Thymus (tissue), 11 donors: ENCODE measurements around the gene SELENOF. TPM values are rescaled to one million over a fixed set of nuclear protein-coding genes. Genes with fewer than 3 reads are reported as not detected.

Experiments
- DNase-seq, 9 donors: peaks; one replicate each; pipeline ENCODE4 v3.0.0-alpha.2; 2013; ENCODE audit warnings: low spot score in 9 of 9, low read depth in 6 of 9, missing footprints in 1 of 9
- H3K27ac ChIP-seq, 2 donors: one replicate each; pipeline ENCODE4 v1.5.1; 2013; ENCODE audit warnings: control low read depth in 1 of 2, low read depth in 1 of 2, low read length in 1 of 2, mild to moderate bottlenecking in 1 of 2, moderate library complexity in 1 of 2
- H3K27me3 ChIP-seq, 2 donors: one replicate each; pipeline ENCODE4 v1.5.1; 2013; ENCODE audit warnings: low read length in 1 of 2; ENCODE audit not compliant: control insufficient read depth in 2 of 2, insufficient read depth in 1 of 2
- H3K36me3 ChIP-seq, 2 donors: one replicate each; pipeline ENCODE4 v1.5.1; 2013; ENCODE audit warnings: low read length in 1 of 2, mild to moderate bottlenecking in 1 of 2, moderate library complexity in 1 of 2; ENCODE audit not compliant: control insufficient read depth in 2 of 2, insufficient read depth in 2 of 2
- H3K4me1 ChIP-seq, 2 donors: one replicate each; pipeline ENCODE4 v1.5.1; 2013; ENCODE audit warnings: low read length in 2 of 2; ENCODE audit not compliant: control insufficient read depth in 2 of 2, insufficient read depth in 2 of 2
- H3K4me3 ChIP-seq, 2 donors: one replicate each; pipeline ENCODE4 v1.5.1; 2013; ENCODE audit warnings: low read length in 2 of 2, control low read depth in 1 of 2, mild to moderate bottlenecking in 1 of 2
- H3K9me3 ChIP-seq, 2 donors: one replicate each; pipeline ENCODE4 v1.5.1; 2013; ENCODE audit warnings: low read length in 1 of 2, mild to moderate bottlenecking in 1 of 2; ENCODE audit not compliant: control insufficient read depth in 2 of 2, insufficient read depth in 1 of 2
- WGBS: extraction: QIAGEN DNeasy Blood & Tissue Kit; methylation state at CpG from one replicate; pipeline ENCODE4 v1.1.7; 2013; 5-methylcytosine and 5-hydroxymethylcytosine counted together
- polyA plus RNA-seq: library from polyadenylated mRNA; stranded (reverse); fragments of 200-250 nt; gene quantifications from one replicate; pipeline ENCODE4 v1.2.3, GENCODE V29; 2013
- total RNA-seq: library from RNA; stranded (reverse); fragments of 120-200 nt; gene quantifications from one replicate; pipeline ENCODE4 v1.2.4, GENCODE V29; 2013
- donor health status: healthy.

SELENOF gene
- total and polyA plus RNA-seq, 2 donors = 183 to 209 TPM

- 96% methylated on average over 5 of the region's 5 CpGs for WGBS
These were observed 36.9 kb upstream of the SELENOF start for GRCh38 chr1:86950712-86951419.

GRCh38 chr1:86948212-86948611 lies 34.3 kb upstream of the SELENOF start:
- DNase-seq = no peak
- H3K27ac ChIP-seq = no peak overlapping the region
- WGBS = 98% methylated on average over 5 of the region's 5 CpGs
- H3K27me3 ChIP-seq = no peaks in the 10 kb centered on the region
- H3K4me1 ChIP-seq = no peaks in the 10 kb centered on the region
- no peak overlapping the region for H3K4me3 ChIP-seq
- no peaks in the 10 kb centered on the region for H3K36me3 ChIP-seq
- no peaks in the 10 kb centered on the region for H3K9me3 ChIP-seq

More at GRCh38 chr1:86950712-86951419, 36.9 kb upstream of the SELENOF start:
- no peaks in the 10 kb centered on the region for H3K27me3 ChIP-seq
- no peak overlapping the region for H3K4me3 ChIP-seq
- H3K27ac ChIP-seq = no peak overlapping the region
- H3K36me3 ChIP-seq = no peaks in the 10 kb centered on the region
- DNase-seq = no peak
- no peaks in the 10 kb centered on the region for H3K4me1 ChIP-seq
- H3K9me3 ChIP-seq = no peaks in the 10 kb centered on the region

DNA sequence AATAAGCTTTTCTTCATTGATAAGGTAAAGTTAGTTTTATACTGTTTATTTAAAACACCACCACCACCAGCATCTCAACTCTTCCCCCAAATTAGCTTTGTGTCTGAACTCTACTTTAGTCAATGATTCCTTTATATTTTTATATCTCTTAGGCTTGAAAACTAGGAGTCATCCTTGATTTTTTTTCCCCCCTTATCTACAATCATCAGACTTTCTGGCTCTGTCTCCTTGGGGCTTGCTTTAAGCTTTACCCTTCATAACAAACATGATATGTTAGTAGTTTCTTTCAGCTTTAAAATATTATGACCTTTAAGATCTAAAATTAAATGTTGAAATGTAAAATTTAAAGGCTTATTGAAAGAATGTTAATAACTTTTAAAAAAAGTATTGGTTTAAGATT lies 28.8 kb upstream of the SELENOF start:
- no peak for DNase-seq
- H3K4me3 ChIP-seq = no peak overlapping the region
- no peak overlapping the region for H3K27ac ChIP-seq
- no peaks in the 10 kb centered on the region for H3K27me3 ChIP-seq
- H3K4me1 ChIP-seq = no peaks in the 10 kb centered on the region
- no peaks in the 10 kb centered on the region for H3K36me3 ChIP-seq
- H3K9me3 ChIP-seq = no peaks in the 10 kb centered on the region

GRCh38 chr1:86942042-86942441 lies 28.1 kb upstream of the SELENOF start:
- 94% methylated on average over 1 of the region's 1 CpG for WGBS
- H3K27ac ChIP-seq = no peak overlapping the region
- H3K4me3 ChIP-seq = no peak overlapping the region
- DNase-seq = no peak
- no peaks in the 10 kb centered on the region for H3K27me3 ChIP-seq
- no peaks in the 10 kb centered on the region for H3K4me1 ChIP-seq
- H3K36me3 ChIP-seq = no peaks in the 10 kb centered on the region
- no peaks in the 10 kb centered on the region for H3K9me3 ChIP-seq

- Histone ChIP-seq H3K4me3 (no peak overlapping the region), H3K36me3 (no peaks in the 10 kb centered on the region), H3K4me1 (no peaks in the 10 kb centered on the region), H3K27ac (no peak overlapping the region), H3K27me3 (no peaks in the 10 kb centered on the region), H3K9me3 (no peaks in the 10 kb centered on the region)
- WGBS = over 99% methylated on average over 2 of the region's 2 CpGs
- no peak for DNase-seq
These were observed 26.7 kb upstream of the SELENOF start for GRCh38 chr1:86940599-86940998.

DNA sequence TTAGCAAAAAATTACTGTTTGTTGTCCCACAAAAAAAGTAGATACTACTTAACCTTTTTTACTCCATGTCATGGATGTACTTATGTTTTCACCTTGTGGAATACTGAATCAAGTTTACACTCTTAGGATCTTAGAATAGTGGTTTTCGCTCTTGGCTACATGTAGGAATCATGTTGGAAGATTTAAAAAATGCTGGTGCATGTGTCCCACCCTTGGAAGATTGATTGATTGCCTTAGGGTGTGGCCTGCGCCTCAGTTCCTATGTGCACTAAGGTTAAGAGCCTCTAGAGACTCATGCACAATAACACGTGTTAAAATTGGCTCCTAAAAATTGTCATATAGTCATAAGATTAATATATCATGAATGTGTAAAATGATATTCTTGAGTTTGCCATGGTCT lies 25.5 kb upstream of the SELENOF start:
- H3K36me3 ChIP-seq = no peaks in the 10 kb centered on the region
- H3K27me3 ChIP-seq = no peaks in the 10 kb centered on the region
- DNase-seq = no peak
- no peak overlapping the region for H3K27ac ChIP-seq
- H3K4me1 ChIP-seq = no peaks in the 10 kb centered on the region
- no peak overlapping the region for H3K4me3 ChIP-seq
- WGBS = 98% methylated on average over 3 of the region's 3 CpGs
- H3K9me3 ChIP-seq = no peaks in the 10 kb centered on the region

GRCh38 chr1:86938855-86939254 lies 24.9 kb upstream of the SELENOF start:
- Histone ChIP-seq H3K27ac (no peak overlapping the region), H3K27me3 (no peaks in the 10 kb centered on the region), H3K36me3 (no peaks in the 10 kb centered on the region), H3K4me3 (no peak overlapping the region), H3K9me3 (no peaks in the 10 kb centered on the region), H3K4me1 (peaks cover 0 to 5% of the 10 kb centered on the region in 2 donors)
- 96% methylated on average over 2 of the region's 2 CpGs for WGBS
- DNase-seq = no peak

GRCh38 chr1:86938450-86938849 lies 24.5 kb upstream of the SELENOF start:
- 94% methylated on average over 1 of the region's 1 CpG for WGBS
- Histone ChIP-seq H3K4me1 (peaks cover 0 to 5% of the 10 kb centered on the region in 2 donors), H3K9me3 (no peaks in the 10 kb centered on the region), H3K36me3 (no peaks in the 10 kb centered on the region), H3K4me3 (no peak overlapping the region), H3K27me3 (no peaks in the 10 kb centered on the region), H3K27ac (no peak overlapping the region)
- no peak for DNase-seq

- Histone ChIP-seq H3K27ac (no peak overlapping the region), H3K27me3 (no peaks in the 10 kb centered on the region), H3K36me3 (no peaks in the 10 kb centered on the region), H3K4me1 (peaks cover 0 to 5% of the 10 kb centered on the region in 2 donors), H3K4me3 (no peak overlapping the region), H3K9me3 (no peaks in the 10 kb centered on the region)
- 77% methylated on average over 7 of the region's 7 CpGs for WGBS
- peak in 3 of 9 donors; percentile 9 to 31 (median 12) for DNase-seq
These were observed 19.8 kb upstream of the SELENOF start for GRCh38 chr1:86933562-86934377.
